Right lobe of liver (tissue), 6 donors: Measurements from ENCODE around the gene ARMC7. TPM values are rescaled to one million over a fixed set of nuclear protein-coding genes. Genes with fewer than 3 reads are reported as not detected.

Source experiments
- ATAC-seq, 4 donors: fragments of 200-7000 bp; cut with Tn5 transposase; one replicate each; pipeline ENCODE4 v1.9.1; 2020; ENCODE audit warnings: mild to moderate bottlenecking in 4 of 4, moderate library complexity in 4 of 4
- DNase-seq, 3 donors: peaks; one replicate each; pipeline ENCODE4 v3.0.0-alpha.2; 2020
- H3K27ac ChIP-seq, 3 donors: fragments of 200-600 bp; one replicate each; pipeline ENCODE4 v1.8.0; 2022
- H3K27me3 ChIP-seq, 2 donors: fragments of 200-600 bp; one replicate each; pipeline ENCODE4 v1.8.0; 2022
- H3K36me3 ChIP-seq, 4 donors: fragments of 200-600 bp; sonication (generic) in 1 of 4; one replicate each; pipeline versions ENCODE4 v1.5.1 to v1.8.0; 2017 to 2022; ENCODE audit warnings: control low read depth in 1 of 4
- H3K4me1 ChIP-seq, 4 donors: fragments of 200-600 bp; sonication (generic) in 1 of 4; one replicate each; pipeline versions ENCODE4 v1.5.1 to v1.8.0; 2017 to 2022; ENCODE audit warnings: control low read depth in 1 of 4
- H3K4me3 ChIP-seq, 3 donors: fragments of 200-600 bp; one replicate each; pipeline ENCODE4 v1.8.0; 2022
- H3K9me3 ChIP-seq, 4 donors: fragments of 200-600 bp; sonication (generic) in 1 of 4; one replicate each; pipeline versions ENCODE4 v1.5.1 to v1.8.0; 2017 to 2022; ENCODE audit warnings: control low read depth in 1 of 4
- CTCF ChIP-seq, 4 donors: fragments of 200-600 bp in 3 of 4; fragments of 450-650 bp in 1 of 4; IDR thresholded peaks; one replicate each; pipeline versions ENCODE4 v1.5.1 to v1.8.0; 2016 to 2022; ENCODE audit warnings: antibody characterized with exemption in 4 of 4, mild to moderate bottlenecking in 2 of 4
- POLR2A ChIP-seq: fragments of 450-650 bp; IDR thresholded peaks from one replicate; pipeline ENCODE4 v1.6.1; 2017; ENCODE audit warnings: antibody characterized with exemption, mild to moderate bottlenecking
- WGBS: methylation state at CpG from one replicate; pipeline ENCODE4 v1.1.6; 2018; ENCODE audit warnings: low coverage, low lambda C conversion rate; ENCODE audit not compliant: insufficient coverage; ENCODE audit errors: missing lambda C conversion rate; 5-methylcytosine and 5-hydroxymethylcytosine counted together
- intact Hi-C, 2 donors: fragments of 100-400 bp; cut with DNase I; formaldehyde crosslinking; loops; one replicate each; pipeline versions ENCODE4 v1.11.2 to v1.14.1; 2022
- total RNA-seq, 6 experiments: library from RNA; depleted of rRNA in 2 of 6; stranded (reverse); fragments of >200 nt in 2 of 6; fragmentation: NEBNext Ultra II Directional in 3 of 6; extraction: Animal tissue kit (Norgen Biotek cat#: 25700) in 3 of 6; gene quantifications; one replicate each; pipeline versions ENCODE4 v1.1.0 to v1.2.4, GENCODE V29; 2016 to 2023
- donor health status: DM: no; HTN: yes; CAD: no.
- donor health status: DM: no; HTN: no; CAD: no.
- donor health status: DM: no; HTN: no; CAD: no.
- donor health status: DM: no; HTN: yes; CAD: no.
- donor health status: DM: no; HTN: yes; CAD: no.

Gene ARMC7
- total RNA-seq, 6 experiments from 2014 or later, result 4.7 to 6.3 (median 5.3) TPM

DNA sequence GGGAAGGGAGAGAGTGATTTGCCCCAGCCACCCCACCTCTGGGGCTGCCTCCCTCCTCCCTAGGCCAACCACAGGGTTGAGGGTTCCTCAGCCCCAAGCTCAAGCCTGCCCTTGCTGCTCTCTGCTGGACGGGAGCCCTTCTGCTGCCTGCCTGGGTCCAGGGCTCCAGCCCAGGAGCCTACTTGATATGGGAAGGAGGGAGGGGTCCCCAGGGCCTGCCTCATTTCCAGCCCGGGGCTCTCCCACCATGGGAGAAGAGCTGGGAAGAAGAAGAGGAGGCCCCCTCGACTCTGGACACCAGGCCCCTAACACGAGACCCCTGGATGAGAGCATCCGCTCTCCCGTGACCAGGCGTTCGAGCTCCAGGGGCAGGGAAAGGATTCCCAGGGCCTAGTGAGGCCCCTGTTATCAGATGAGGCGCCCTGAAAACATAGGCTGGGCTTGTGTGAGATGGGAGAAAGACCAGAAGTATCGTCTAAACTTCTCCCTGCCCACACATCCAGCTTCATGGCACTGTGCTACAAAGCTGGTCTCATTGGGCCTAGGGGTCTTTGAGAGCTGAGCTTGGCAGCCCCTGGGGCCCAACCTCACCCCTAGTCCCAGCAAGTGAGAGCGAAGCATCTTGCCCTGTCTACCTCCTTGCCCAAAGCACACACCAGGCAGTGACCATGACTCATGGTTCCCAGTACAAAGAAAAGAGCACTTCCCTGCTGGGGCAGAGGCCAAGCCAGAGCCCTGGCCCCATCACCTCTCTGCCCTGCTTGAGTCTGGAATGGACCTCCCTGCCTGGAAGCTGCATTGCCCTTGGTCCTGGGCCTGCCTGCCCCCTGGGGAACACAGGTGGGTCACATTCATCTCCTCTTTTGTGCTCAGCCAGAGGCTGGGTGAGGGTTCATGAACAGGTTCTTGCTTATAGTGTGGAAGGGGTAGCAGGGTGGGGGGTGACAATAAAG, 21.0 kb upstream of the ARMC7 start:
- TF ChIP-seq POLR2A (no peak), CTCF (IDR thresholded peaks at IDR 0.05) (no peak)
- intact Hi-C loops, result no loop called here
- Histone ChIP-seq H3K9me3 (no peaks in the 10 kb centered on the region), H3K27ac (peak overlapping the region; percentile 47 to 76 (median 72)), H3K36me3 (no peaks in the 10 kb centered on the region), H3K4me3 (peak overlapping the region; percentile 31 to 47 (median 39)), H3K27me3 (no peaks in the 10 kb centered on the region), H3K4me1 (peaks cover 0 to 49% (median 23%) of the 10 kb centered on the region in 4 donors)
- 67% methylated on average over 3 of the region's 11 CpGs for WGBS
- ATAC-seq, result peak in 2 of 4 donors; percentile 4 to 40
- peak in 1 of 3 donors; percentile 63 for DNase-seq

- Histone ChIP-seq H3K9me3 (no peaks in the 10 kb centered on the region), H3K27me3 (no peaks in the 10 kb centered on the region), H3K36me3 (no peaks in the 10 kb centered on the region), H3K27ac (peak overlapping the region in 2 of 3 donors; percentile 11 to 28), H3K4me3 (no peak overlapping the region), H3K4me1 (peaks cover 0 to 30% (median 12%) of the 10 kb centered on the region in 4 donors)
- WGBS, result 54% methylated on average over 17 of the region's 19 CpGs
- TF ChIP-seq POLR2A, result no peak
- DNase-seq (peak; percentile 68 to 84 (median 83)), ATAC-seq (peak; percentile 36 to 64 (median 62))
- intact Hi-C loops, result no loop called here
Measured at GRCh38 chr17:75090871-75091854, 18.6 kb upstream of the ARMC7 start.

GRCh38 chr17:75091855-75092327, 17.9 kb upstream of the ARMC7 start:
- H3K36me3 ChIP-seq, result no peaks in the 10 kb centered on the region
- peaks cover 0 to 24% (median 9%) of the 10 kb centered on the region in 4 donors for H3K4me1 ChIP-seq
- no peaks in the 10 kb centered on the region for H3K9me3 ChIP-seq
- WGBS, result 64% methylated on average over 6 of the region's 10 CpGs
- no peaks in the 10 kb centered on the region for H3K27me3 ChIP-seq
- intact Hi-C loops, result no loop called here
- TF ChIP-seq CTCF (IDR thresholded peaks at IDR 0.05), result no peak
- TF ChIP-seq POLR2A, result no peak
- ATAC-seq, result no peak
- DNase-seq, result no peak
- H3K27ac ChIP-seq, result no peak overlapping the region
- no peak overlapping the region for H3K4me3 ChIP-seq

DNA sequence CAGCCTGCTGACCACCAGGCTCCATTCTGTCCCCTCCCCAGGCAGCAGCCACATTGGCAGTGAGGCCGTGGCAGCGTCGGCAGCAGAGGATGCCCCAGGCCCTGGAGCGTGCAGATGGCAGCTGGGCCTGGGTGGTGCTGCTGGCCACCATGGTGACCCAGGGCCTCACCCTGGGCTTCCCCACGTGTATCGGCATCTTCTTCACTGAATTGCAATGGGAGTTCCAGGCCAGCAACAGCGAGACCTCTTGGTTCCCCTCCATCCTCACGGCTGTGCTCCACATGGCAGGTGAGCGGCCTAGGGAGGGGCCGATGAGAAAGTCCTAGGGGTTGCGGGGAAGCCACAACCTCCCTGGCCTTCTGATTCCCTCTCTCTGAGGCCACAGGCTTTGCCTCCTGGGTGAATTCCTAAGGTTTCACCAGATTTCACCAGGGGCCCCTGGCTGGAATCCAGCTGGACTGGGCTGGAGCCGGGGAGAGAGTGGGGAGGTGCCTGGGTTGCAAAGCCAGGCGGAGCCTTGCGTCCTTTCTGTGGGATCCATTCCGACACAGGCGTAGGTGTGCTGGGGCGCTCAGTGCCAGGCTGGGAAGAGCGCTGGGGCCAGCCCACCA, 16.1 kb upstream of the ARMC7 start:
- no CpG with 5 or more reads among the region's 18 CpGs for WGBS
- Histone ChIP-seq H3K9me3 (no peaks in the 10 kb centered on the region), H3K27ac (no peak overlapping the region), H3K27me3 (no peaks in the 10 kb centered on the region), H3K4me3 (no peak overlapping the region), H3K4me1 (peaks cover 0 to 18% (median 6%) of the 10 kb centered on the region in 4 donors), H3K36me3 (no peaks in the 10 kb centered on the region)
- ATAC-seq, result no peak
- intact Hi-C loops, result no loop called here
- TF ChIP-seq CTCF (IDR thresholded peaks at IDR 0.05), result no peak
- TF ChIP-seq POLR2A, result no peak
- peak in 1 of 3 donors; percentile 42 for DNase-seq
